B cell (primary cell): Measurements from ENCODE around the gene CDYL. TPM values are rescaled to one million over a fixed set of nuclear protein-coding genes. Genes with fewer than 3 reads are reported as not detected.

Experiments
- ATAC-seq: fragments of 200-7000 bp; cut with Tn5 transposase; one replicate; pipeline ENCODE4 v1.10.0; 2021; ENCODE audit warnings: low read depth, mild to moderate bottlenecking, moderate number of reproducible peaks, moderate library complexity
- CTCF ChIA-PET: fragments of 350-600 bp; sonication (Branson Sonifier 250); formaldehyde crosslinking; loops from one replicate; lab custom pipeline; 2021; ENCODE audit warnings: antibody characterized with exemption, inconsistent platforms; lab: Charles Lee
- POLR2A ChIA-PET: fragments of 350-600 bp; sonication (Branson Sonifier 250); formaldehyde crosslinking; loops from one replicate; lab custom pipeline; 2021; ENCODE audit warnings: antibody characterized with exemption; lab: Charles Lee
- DNase-seq: peaks from one replicate; pipeline ENCODE4 v3.0.0; 2013
- H2AFZ ChIP-seq: 2 replicates; pipeline ENCODE4 v1.6.1; 2012; ENCODE audit warnings: mild to moderate bottlenecking, low read depth, low read length; ENCODE audit not compliant: insufficient read depth, poor library complexity, severe bottlenecking
- H3K27ac ChIP-seq, 2 donors: 1 replicate in 1 of 2; 2 replicates in 1 of 2; pipeline ENCODE4 v1.5.1; 2012 to 2013; ENCODE audit warnings: low read length in 2 of 2, mild to moderate bottlenecking in 2 of 2, moderate library complexity in 1 of 2
- H3K27me3 ChIP-seq, 4 experiments: fragments of 200-600 bp in 1 of 4; sonication (generic) in 1 of 4; replicated peaks in 1 of 4; 1 replicate in 2 of 4; 2 replicates in 2 of 4; pipeline versions ENCODE4 v1.6.1 to v1.7.0; 2013 to 2016; ENCODE audit warnings: low read length in 3 of 4, mild to moderate bottlenecking in 2 of 4, mixed read lengths in 1 of 4, moderate library complexity in 1 of 4; ENCODE audit not compliant: insufficient read depth in 4 of 4, control insufficient read depth in 3 of 4; ENCODE audit errors: control extremely low read depth in 1 of 4
- H3K36me3 ChIP-seq, 2 experiments: replicated peaks in 1 of 2; 1 replicate in 1 of 2; 2 replicates in 1 of 2; pipeline versions ENCODE4 v1.6.1 to v1.7.1; 2013; ENCODE audit warnings: low read length in 1 of 2; ENCODE audit not compliant: insufficient read depth in 2 of 2, control insufficient read depth in 1 of 2; ENCODE audit errors: control extremely low read depth in 1 of 2, extremely low read depth in 1 of 2
- H3K4me1 ChIP-seq, 2 donors: fragments of 200-600 bp in 1 of 2; sonication (generic) in 1 of 2; 1 replicate in 1 of 2; 2 replicates in 1 of 2; pipeline versions ENCODE4 v1.5.1 to v1.6.1; 2013 to 2017; ENCODE audit warnings: low read length in 2 of 2; ENCODE audit not compliant: control insufficient read depth in 2 of 2, insufficient read depth in 2 of 2
- H3K4me2 ChIP-seq: replicated peaks from 2 replicates; pipeline ENCODE3; 2012; ENCODE audit warnings: mild to moderate bottlenecking, low read depth, low read length; ENCODE audit not compliant: poor library complexity, severe bottlenecking
- H3K4me3 ChIP-seq, 5 experiments: fragments of 200-600 bp in 1 of 5; sonication (generic) in 1 of 5; 1 replicate in 3 of 5; 2 replicates in 2 of 5; pipeline versions ENCODE4 v1.5.1 to v1.7.0; 2011 to 2016; ENCODE audit warnings: low read length in 4 of 5, mild to moderate bottlenecking in 4 of 5, low read depth in 2 of 5, control low read depth in 1 of 5, moderate library complexity in 1 of 5; ENCODE audit not compliant: insufficient read depth in 1 of 5; ENCODE audit errors: control extremely low read depth in 1 of 5, extremely low read depth in 1 of 5
- H3K79me2 ChIP-seq: fragments of 200-600 bp; sonication (generic); one replicate; pipeline ENCODE4 v1.6.0; 2016; ENCODE audit warnings: low read length; ENCODE audit not compliant: control insufficient read depth, insufficient read depth
- H3K9ac ChIP-seq: fragments of 200-600 bp; sonication (generic); 2 replicates; pipeline ENCODE4 v1.6.1; 2017; ENCODE audit warnings: mild to moderate bottlenecking, low read length, moderate library complexity
- H3K9me3 ChIP-seq, 3 donors: one replicate each; pipeline versions ENCODE4 v1.6.1 to v1.7.1; 2013; ENCODE audit warnings: low read length in 2 of 3; ENCODE audit not compliant: control insufficient read depth in 2 of 3, insufficient read depth in 1 of 3; ENCODE audit errors: control extremely low read depth in 1 of 3
- H4K20me1 ChIP-seq: 2 replicates; pipeline ENCODE4 v1.6.0; 2012; ENCODE audit warnings: mild to moderate bottlenecking, low read length; ENCODE audit not compliant: insufficient read depth, control insufficient read depth, poor library complexity, severe bottlenecking
- H3K27ac Mint-ChIP-seq: one replicate; pipeline ENCODE4 v1.8.0; 2021; ENCODE audit warnings: mixed read lengths
- H3K27me3 Mint-ChIP-seq: one replicate; pipeline ENCODE4 v1.8.0; 2021; ENCODE audit warnings: mixed read lengths
- H3K4me1 Mint-ChIP-seq: one replicate; pipeline ENCODE4 v1.8.0; 2021; ENCODE audit warnings: mixed read lengths
- H3K4me3 Mint-ChIP-seq: one replicate; pipeline ENCODE4 v1.8.0; 2021; ENCODE audit warnings: mixed read lengths
- H3K9me3 Mint-ChIP-seq: one replicate; pipeline ENCODE4 v1.8.0; 2022; ENCODE audit warnings: mixed read lengths; ENCODE audit not compliant: insufficient read depth
- EZH2 ChIP-seq: IDR thresholded peaks from 2 replicates; pipeline ENCODE4 v1.6.1; 2012; ENCODE audit warnings: borderline replicate concordance, low read depth, mild to moderate bottlenecking, moderate library complexity, low read length; ENCODE audit not compliant: insufficient read depth, poor library complexity, severe bottlenecking
- WGBS: methylation state at CpG from one replicate; pipeline ENCODE4 v1.1.5; 2013; ENCODE audit warnings: missing lambda C conversion rate; ENCODE audit not compliant: insufficient coverage; 5-methylcytosine and 5-hydroxymethylcytosine counted together
- intact Hi-C: fragments of 100-400 bp; cut with micrococcal nuclease; formaldehyde crosslinking; loops from one replicate; pipeline ENCODE4 v1.10.0; 2022
- polyA plus RNA-seq: library from polyadenylated mRNA; depleted of rRNA; stranded (reverse); fragments of >200 nt; gene quantifications from 2 replicates; pipeline ENCODE4 v1.2.3, GENCODE V29; 2012
- total RNA-seq, 2 donors: library from RNA; stranded (reverse); fragments of 120-200 nt in 1 of 2; gene quantifications; 1 replicate in 1 of 2; 2 replicates in 1 of 2; pipeline versions ENCODE4 v1.2.3 to v1.2.4, GENCODE V29; 2013 to 2022
- TF ChIP-seq, protein P1 (sequence below): fragments of 200-600 bp; IDR thresholded peaks from one replicate; pipeline ENCODE4 v1.8.0; 2022; ENCODE audit warnings: antibody characterized with exemption, mild to moderate bottlenecking

The CDYL gene
- total and polyA plus RNA-seq, 2 donors (not counting 1 experiment from before 2014, with no cell fraction given), result 15.6 to 63.0 TPM

DNA sequence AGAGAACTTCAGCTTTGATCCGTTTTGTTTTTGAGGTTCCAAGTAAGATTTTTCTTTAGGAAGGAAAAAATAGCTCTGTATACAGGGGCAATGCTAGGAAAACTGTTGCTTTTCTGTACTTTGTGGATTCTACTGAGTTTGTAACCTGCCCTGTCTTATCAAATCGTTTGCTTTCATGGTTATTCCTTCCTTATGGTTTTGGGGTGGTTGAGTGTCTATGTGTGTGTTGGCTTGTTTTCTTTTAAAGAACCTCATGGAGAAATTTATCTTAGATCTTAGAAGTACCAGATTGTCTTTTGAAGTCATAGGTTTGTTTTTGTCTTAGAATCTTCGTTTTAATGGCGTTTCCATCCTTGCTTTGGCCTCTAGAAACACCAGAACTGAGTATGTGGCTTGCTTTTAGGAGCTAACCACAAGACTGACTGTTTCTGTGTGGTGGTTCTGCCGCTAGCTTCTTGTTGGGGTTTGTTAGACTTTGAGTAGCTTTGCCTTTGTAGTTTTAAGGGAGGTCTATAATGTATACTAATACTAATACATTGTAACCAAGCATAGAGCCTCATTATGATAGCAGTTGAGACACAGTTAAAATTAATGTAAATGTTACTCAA lies 140.9 kb downstream of the CDYL start:
- CTCF ChIA-PET, result no interaction called here
- Histone ChIP-seq H3K4me3 (no peak overlapping the region), H3K36me3 (peaks cover 0 to 12% of the 10 kb centered on the region in 2 experiments), H3K27ac (no peak overlapping the region), H3K9me3 (no peaks in the 10 kb centered on the region), H4K20me1 (peaks cover 54% of the 10 kb centered on the region), H3K4me2 (no peak overlapping the region), H3K9ac (no peak overlapping the region), H3K27me3 (no peaks in the 10 kb centered on the region), H3K79me2 (peaks cover 55% of the 10 kb centered on the region), H3K4me1 (no peaks in the 10 kb centered on the region), H2AFZ (no peak overlapping the region)
- ATAC-seq (no peak), DNase-seq (no peak)
- TF ChIP-seq, protein P1, sequence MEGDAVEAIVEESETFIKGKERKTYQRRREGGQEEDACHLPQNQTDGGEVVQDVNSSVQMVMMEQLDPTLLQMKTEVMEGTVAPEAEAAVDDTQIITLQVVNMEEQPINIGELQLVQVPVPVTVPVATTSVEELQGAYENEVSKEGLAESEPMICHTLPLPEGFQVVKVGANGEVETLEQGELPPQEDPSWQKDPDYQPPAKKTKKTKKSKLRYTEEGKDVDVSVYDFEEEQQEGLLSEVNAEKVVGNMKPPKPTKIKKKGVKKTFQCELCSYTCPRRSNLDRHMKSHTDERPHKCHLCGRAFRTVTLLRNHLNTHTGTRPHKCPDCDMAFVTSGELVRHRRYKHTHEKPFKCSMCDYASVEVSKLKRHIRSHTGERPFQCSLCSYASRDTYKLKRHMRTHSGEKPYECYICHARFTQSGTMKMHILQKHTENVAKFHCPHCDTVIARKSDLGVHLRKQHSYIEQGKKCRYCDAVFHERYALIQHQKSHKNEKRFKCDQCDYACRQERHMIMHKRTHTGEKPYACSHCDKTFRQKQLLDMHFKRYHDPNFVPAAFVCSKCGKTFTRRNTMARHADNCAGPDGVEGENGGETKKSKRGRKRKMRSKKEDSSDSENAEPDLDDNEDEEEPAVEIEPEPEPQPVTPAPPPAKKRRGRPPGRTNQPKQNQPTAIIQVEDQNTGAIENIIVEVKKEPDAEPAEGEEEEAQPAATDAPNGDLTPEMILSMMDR, result no peak
- no peak for TF ChIP-seq EZH2
- Mint-ChIP-seq H3K9me3 (no peaks in the 10 kb centered on the region), H3K4me3 (no peak overlapping the region), H3K4me1 (peaks cover 24% of the 10 kb centered on the region), H3K27ac (no peak overlapping the region), H3K27me3 (no peaks in the 10 kb centered on the region)
- intact Hi-C loops, result no loop called here
- POLR2A ChIA-PET, result no interaction called here
- WGBS, result 83% methylated on average over 3 of the region's 5 CpGs

DNA sequence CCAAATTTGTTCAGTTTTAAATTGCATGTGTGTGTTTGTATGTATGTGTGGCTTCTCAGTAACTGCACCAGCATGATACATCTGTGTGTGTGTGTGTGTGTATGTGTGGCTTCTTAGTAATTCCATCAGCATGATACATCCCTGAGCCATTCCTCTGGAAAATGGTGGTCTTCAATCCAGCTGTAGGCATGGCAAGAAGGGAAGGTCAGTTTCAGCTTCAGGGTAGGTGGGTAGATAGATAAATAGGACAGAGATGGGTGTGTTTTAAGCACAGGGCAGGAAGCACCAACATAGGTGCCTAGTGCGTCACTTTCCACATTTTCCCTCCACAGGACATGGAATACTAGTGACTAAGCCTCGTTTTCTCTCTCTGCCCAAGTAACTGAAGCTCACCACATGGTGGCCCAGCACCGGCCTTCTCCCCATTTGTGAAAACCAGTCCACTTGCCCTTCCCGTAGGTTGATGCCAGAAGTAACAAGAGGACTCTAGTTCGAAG lies 144.8 kb downstream of the CDYL start:
- ChIA-PET CTCF (no interaction called here), POLR2A (no interaction called here)
- peaks cover 34% of the 10 kb centered on the region for H3K4me1 Mint-ChIP-seq
- intact Hi-C loops, result no loop called here
- ATAC-seq (no peak), DNase-seq (no peak)
- peaks cover 36% of the 10 kb centered on the region for H4K20me1 ChIP-seq
- peaks cover 56% of the 10 kb centered on the region for H3K79me2 ChIP-seq
- H3K4me1 ChIP-seq, result no peaks in the 10 kb centered on the region
- WGBS, result 90% methylated on average over 3 of the region's 5 CpGs
- no peak overlapping the region for H3K4me2 ChIP-seq
- H3K36me3 ChIP-seq, result peaks cover 0 to 1% of the 10 kb centered on the region in 2 experiments
- no peaks in the 10 kb centered on the region for H3K9me3 ChIP-seq
- no peaks in the 10 kb centered on the region for H3K9me3 Mint-ChIP-seq
- no peak overlapping the region for H3K27ac Mint-ChIP-seq
- no peak overlapping the region for H3K9ac ChIP-seq
- no peaks in the 10 kb centered on the region for H3K27me3 ChIP-seq
- H3K4me3 ChIP-seq, result no peak overlapping the region
- no peak overlapping the region for H3K4me3 Mint-ChIP-seq
- TF ChIP-seq, protein P1, result no peak
- no peak for TF ChIP-seq EZH2
- no peak overlapping the region for H3K27ac ChIP-seq
- no peak overlapping the region for H2AFZ ChIP-seq
- no peaks in the 10 kb centered on the region for H3K27me3 Mint-ChIP-seq
